Left lung (tissue), 10 donors: Measurements from ENCODE around the gene ELOA. TPM values are rescaled to one million over a fixed set of nuclear protein-coding genes. Genes with fewer than 3 reads are reported as not detected.

Source experiments
- ATAC-seq: fragments of 200-7000 bp; cut with Tn5 transposase; one replicate; pipeline ENCODE4 v1.9.1; 2020; ENCODE audit warnings: moderate library complexity
- DNase-seq, 4 donors: peaks; one replicate each; pipeline ENCODE4 v3.0.0-alpha.2; 2013 to 2020
- H3K27ac ChIP-seq, 2 donors: fragments of 200-600 bp; sonication (generic) in 1 of 2; one replicate each; pipeline versions ENCODE4 v1.5.0 to v1.8.0; 2020 to 2021
- H3K27me3 ChIP-seq, 2 donors: fragments of 200-600 bp; sonication (generic) in 1 of 2; one replicate each; pipeline versions ENCODE4 v1.5.0 to v1.8.0; 2020 to 2021
- H3K36me3 ChIP-seq, 2 donors: fragments of 200-600 bp; sonication (generic) in 1 of 2; one replicate each; pipeline versions ENCODE4 v1.5.0 to v1.8.0; 2020 to 2021
- H3K4me1 ChIP-seq, 2 donors: fragments of 200-600 bp; one replicate each; pipeline ENCODE4 v1.8.0; 2021
- H3K4me3 ChIP-seq, 2 donors: fragments of 200-600 bp; sonication (generic) in 1 of 2; one replicate each; pipeline versions ENCODE4 v1.5.0 to v1.8.0; 2020 to 2021; ENCODE audit warnings: mild to moderate bottlenecking in 1 of 2
- H3K9me3 ChIP-seq, 2 donors: fragments of 200-600 bp; sonication (generic) in 1 of 2; one replicate each; pipeline versions ENCODE4 v1.5.0 to v1.8.0; 2020 to 2021
- CTCF ChIP-seq, 2 donors: fragments of 200-600 bp; sonication (generic) in 1 of 2; IDR thresholded peaks; one replicate each; pipeline versions ENCODE4 v1.5.0 to v1.8.0; 2021; ENCODE audit warnings: antibody characterized with exemption in 2 of 2
- intact Hi-C, 2 donors: fragments of 100-400 bp; cut with DNase I; formaldehyde crosslinking; loops; one replicate each; pipeline versions ENCODE4 v1.11.2 to v1.14.2; 2022
- polyA plus RNA-seq, 6 donors: library from polyadenylated mRNA; unstranded; fragments of 120-200 nt; gene quantifications; one replicate each; pipeline ENCODE4 v1.2.1, GENCODE V29; 2013; ENCODE audit not compliant: insufficient read length in 6 of 6
- total RNA-seq, 2 donors: library from RNA; stranded (reverse); fragmentation: NEBNext Ultra II Directional; extraction: Animal tissue kit (Norgen Biotek cat#: 25700); gene quantifications; one replicate each; pipeline ENCODE4 v1.2.1, GENCODE V29; 2021
- donor health status: DM: no; HTN: yes; CAD: no.
- donor health status: DM: no; HTN: no; CAD: no.

ELOA gene
- total and polyA plus RNA-seq, 8 donors: 41.4 to 50.3 (median 46.4) TPM

GRCh38 chr1:23784846-23785245, 41.6 kb downstream of the ELOA start:
- DNase-seq (no peak), ATAC-seq (no peak)
- Histone ChIP-seq H3K27ac (peak overlapping the region in 1 of 2 donors; percentile 13), H3K27me3 (no peaks in the 10 kb centered on the region), H3K4me3 (no peak overlapping the region), H3K9me3 (no peaks in the 10 kb centered on the region), H3K4me1 (peaks cover 2 to 14% of the 10 kb centered on the region in 2 donors), H3K36me3 (peaks cover 0 to 69% of the 10 kb centered on the region in 2 donors)
- intact Hi-C loops: no loop called here
- no peak for TF ChIP-seq CTCF (IDR thresholded peaks at IDR 0.05)

- peaks cover 0 to 53% of the 10 kb centered on the region in 2 donors for H3K36me3 ChIP-seq
- no peak overlapping the region for H3K4me3 ChIP-seq
- ATAC-seq: no peak
- intact Hi-C loops: no loop called here
- H3K4me1 ChIP-seq: peaks cover 10 to 22% of the 10 kb centered on the region in 2 donors
- no peaks in the 10 kb centered on the region for H3K9me3 ChIP-seq
- no peak for TF ChIP-seq CTCF (IDR thresholded peaks at IDR 0.05)
- DNase-seq: no peak
- H3K27ac ChIP-seq: no peak overlapping the region
- no peaks in the 10 kb centered on the region for H3K27me3 ChIP-seq
Observed at GRCh38 chr1:23787701-23788100, 44.4 kb downstream of the ELOA start.

DNA sequence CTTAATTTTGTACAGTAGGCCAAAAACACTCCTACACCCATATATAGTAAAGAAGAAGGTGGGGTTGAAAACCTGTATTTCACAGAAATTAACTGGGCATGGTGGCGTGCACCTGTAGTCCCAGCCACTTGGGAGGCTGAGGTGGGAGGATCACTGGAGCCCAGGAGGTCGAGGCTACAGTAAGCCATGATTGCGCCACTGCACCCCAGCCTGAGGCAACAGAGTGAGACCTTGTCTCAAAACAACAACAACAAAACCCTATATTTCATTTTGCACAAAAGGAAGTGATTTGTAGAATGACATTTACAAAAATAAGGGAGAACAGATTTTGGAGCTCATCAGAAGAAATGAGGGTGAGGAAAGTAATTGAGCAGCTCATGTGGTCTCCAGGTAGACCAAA, 45.4 kb downstream of the ELOA start:
- intact Hi-C loops: no loop called here
- no peaks in the 10 kb centered on the region for H3K27me3 ChIP-seq
- H3K4me3 ChIP-seq: no peak overlapping the region
- no peaks in the 10 kb centered on the region for H3K9me3 ChIP-seq
- H3K4me1 ChIP-seq: peaks cover 13 to 32% of the 10 kb centered on the region in 2 donors
- no peak overlapping the region for H3K27ac ChIP-seq
- ATAC-seq: no peak
- peaks cover 0 to 59% of the 10 kb centered on the region in 2 donors for H3K36me3 ChIP-seq
- no peak for DNase-seq
- no peak for TF ChIP-seq CTCF (IDR thresholded peaks at IDR 0.05)

DNA sequence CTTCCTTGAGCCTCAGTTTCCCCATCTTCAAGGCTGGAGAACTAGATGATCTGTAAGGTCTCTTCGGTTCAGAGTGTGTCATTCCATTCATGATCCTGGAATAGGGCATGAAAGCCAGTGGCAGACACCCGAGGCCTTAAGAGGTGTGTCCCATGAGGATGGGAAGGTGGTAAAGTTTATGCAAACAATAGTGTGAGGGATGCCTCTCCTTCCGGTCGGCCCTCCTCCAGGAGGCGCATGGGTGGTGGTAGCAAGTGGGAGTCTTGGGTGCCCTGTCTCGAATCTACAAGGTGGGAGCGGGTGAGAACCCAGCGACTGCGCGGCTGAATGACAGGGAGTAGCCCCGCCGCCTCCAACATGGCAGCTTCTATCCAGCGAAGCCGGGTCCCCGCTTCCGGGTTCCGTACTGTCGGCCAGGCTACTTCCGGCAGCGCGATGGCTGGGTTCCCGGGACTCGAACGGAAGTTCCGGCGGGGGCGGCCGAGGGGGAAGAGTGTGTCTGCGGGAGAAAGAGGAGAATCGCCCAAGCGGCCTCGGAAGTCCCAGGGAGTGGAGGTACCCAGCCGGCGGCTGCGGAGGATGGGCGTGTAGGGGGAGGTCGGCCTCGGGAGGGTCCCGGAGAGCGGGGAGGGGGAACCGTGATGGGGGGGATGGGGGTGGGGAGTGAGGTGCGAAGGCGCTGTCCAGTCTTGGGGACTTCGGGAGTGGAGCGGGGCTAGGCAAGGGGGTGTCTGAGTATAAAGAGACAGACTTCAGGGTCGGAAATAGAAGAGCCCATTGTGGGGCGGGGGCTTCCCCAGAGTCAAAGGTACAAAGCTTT, 47.6 kb downstream of the ELOA start, which contains the start of gene LYPLA2:
TSS of gene LYPLA2 (plus strand) at position 450 of the 820 bp plus-strand sequence. CDS start 1,538 bp downstream, outside the sequence.
- Histone ChIP-seq H3K27me3 (no peaks in the 10 kb centered on the region), H3K9me3 (no peaks in the 10 kb centered on the region), H3K27ac (peak within 1 kb of the TSS; percentile 55 to 81), H3K36me3 (peaks cover 0 to 60% of the 10 kb centered on the region in 2 donors), H3K4me1 (peaks cover 13 to 33% of the 10 kb centered on the region in 2 donors), H3K4me3 (peak within 1 kb of the TSS; percentile 69 to 89)
- intact Hi-C loops: no loop called here
- ATAC-seq (peak; percentile 90), DNase-seq (peak; percentile 89 to 99 (median 94))
- no peak for TF ChIP-seq CTCF (IDR thresholded peaks at IDR 0.05)

- peak overlapping the region; percentile 55 to 81 for H3K27ac ChIP-seq
- peaks cover 13 to 33% of the 10 kb centered on the region in 2 donors for H3K4me1 ChIP-seq
- H3K4me3 ChIP-seq: peak overlapping the region; percentile 69 to 89
- intact Hi-C loops: no loop called here
- ATAC-seq (peak; percentile 45), DNase-seq (no peak)
- H3K36me3 ChIP-seq: peaks cover 0 to 60% of the 10 kb centered on the region in 2 donors
- H3K27me3 ChIP-seq: no peaks in the 10 kb centered on the region
- no peak for TF ChIP-seq CTCF (IDR thresholded peaks at IDR 0.05)
- no peaks in the 10 kb centered on the region for H3K9me3 ChIP-seq
Observed at GRCh38 chr1:23791516-23792047, 48.3 kb downstream of the ELOA start.
